BJ (cell line): ENCODE measurements around the gene SIGLECL1. TPM values are rescaled to one million over a fixed set of nuclear protein-coding genes. Genes with fewer than 3 reads are reported as not detected.

ENCODE experiments used
- CTCF ChIA-PET: fragments of 350-600 bp; formaldehyde crosslinking; extraction: SDS; loops from one replicate; lab custom pipeline; 2021; ENCODE audit warnings: antibody characterized with exemption, inconsistent platforms; lab: Yijun Ruan, JAX
- POLR2A ChIA-PET: fragments of 300-600 bp; sonication (Branson Sonifier 250); formaldehyde crosslinking; extraction: SDS; loops from one replicate; lab custom pipeline; 2021; ENCODE audit warnings: antibody characterized with exemption; lab: Charles Lee
- DNase-seq: peaks from one replicate; pipeline ENCODE4 v3.0.0-alpha.2; 2011; ENCODE audit warnings: low read depth
- H3K27me3 ChIP-seq: 2 replicates; pipeline ENCODE4 v1.6.0; 2011; ENCODE audit warnings: low read length; ENCODE audit not compliant: control insufficient read depth, insufficient read depth
- H3K36me3 ChIP-seq: 2 replicates; pipeline ENCODE4 v1.5.1; 2011; ENCODE audit warnings: low read length; ENCODE audit not compliant: control insufficient read depth, insufficient read depth
- H3K4me3 ChIP-seq: 2 replicates; pipeline ENCODE4 v1.5.1; 2011; ENCODE audit warnings: low read depth, mild to moderate bottlenecking, control low read depth, low read length
- polyA plus RNA-seq: library from polyadenylated mRNA; depleted of rRNA; stranded (reverse); fragments of >200 nt; gene quantifications from 2 replicates; pipeline ENCODE4 v1.2.3, GENCODE V29; 2011
- TF ChIP-seq, protein P1 (sequence below): IDR thresholded peaks from 2 replicates; pipeline ENCODE4 v1.5.1; 2011; ENCODE audit warnings: low read depth, mild to moderate bottlenecking, control low read depth, inconsistent platforms, low read length, moderate library complexity; ENCODE audit not compliant: insufficient read depth

SIGLECL1 gene
- polyA plus RNA-seq, 1 experiment = not detected

DNA sequence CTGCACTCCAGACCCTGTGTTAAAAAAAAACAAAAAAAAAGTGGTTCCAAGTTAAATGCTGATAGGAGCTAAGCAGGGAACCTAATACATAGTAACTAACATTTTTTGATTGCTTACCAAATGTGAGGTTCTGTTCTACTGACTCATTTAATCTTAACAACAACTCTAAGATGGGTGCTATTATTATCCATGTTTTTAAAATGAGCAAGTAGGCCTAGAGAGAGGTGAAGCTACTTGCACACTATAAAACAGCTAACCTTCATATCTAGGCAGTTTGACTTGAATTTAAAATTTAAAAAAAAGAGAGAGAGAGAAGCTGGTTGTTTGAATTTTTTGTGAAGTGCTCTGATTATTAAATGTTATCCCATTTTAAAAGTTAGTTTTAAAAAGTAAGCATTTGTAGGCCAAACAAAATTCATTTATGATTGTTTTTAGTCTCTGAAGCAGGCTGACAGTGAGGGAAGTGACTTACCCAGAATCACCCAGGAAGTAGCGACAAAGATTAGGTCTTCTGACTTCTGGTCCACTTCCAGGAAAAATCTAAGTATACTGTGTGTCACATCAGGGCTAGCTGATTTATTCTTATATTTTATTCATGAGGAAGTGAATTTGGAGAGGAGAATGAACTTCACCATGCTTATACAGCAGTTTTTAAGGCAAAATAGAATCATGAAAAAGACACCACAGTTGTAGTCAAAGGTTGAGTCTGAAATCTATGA is 2.4 kb downstream of the SIGLECL1 start:
- CTCF ChIA-PET = no interaction called here

DNA sequence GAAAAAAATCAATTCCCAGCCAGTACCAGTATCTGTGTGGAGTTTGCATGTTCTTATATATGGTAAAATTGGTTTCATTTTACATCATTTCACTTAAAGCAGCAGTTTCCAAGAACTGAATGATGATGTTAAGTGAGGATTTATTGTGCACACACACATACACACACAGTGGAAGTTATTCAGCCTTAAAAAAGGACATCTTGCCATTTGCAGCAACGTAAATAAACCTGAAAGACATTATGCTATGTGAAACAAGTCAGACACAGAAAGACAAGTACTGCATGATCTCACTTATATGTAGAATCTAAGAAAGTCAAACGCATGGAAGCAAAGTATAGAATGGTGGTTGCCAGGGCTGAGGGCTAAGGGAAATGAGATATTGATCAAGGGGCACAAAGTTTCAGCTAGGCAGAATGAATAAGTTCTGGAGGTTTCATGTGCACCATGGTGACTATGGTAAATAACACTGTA is 5.3 kb downstream of the SIGLECL1 start:
- POLR2A ChIA-PET = no interaction called here
- Histone ChIP-seq H3K36me3 (no peaks in the 10 kb centered on the region), H3K27me3 (no peaks in the 10 kb centered on the region), H3K4me3 (no peak overlapping the region)
- CTCF ChIA-PET = no interaction called here
- TF ChIP-seq, protein P1, sequence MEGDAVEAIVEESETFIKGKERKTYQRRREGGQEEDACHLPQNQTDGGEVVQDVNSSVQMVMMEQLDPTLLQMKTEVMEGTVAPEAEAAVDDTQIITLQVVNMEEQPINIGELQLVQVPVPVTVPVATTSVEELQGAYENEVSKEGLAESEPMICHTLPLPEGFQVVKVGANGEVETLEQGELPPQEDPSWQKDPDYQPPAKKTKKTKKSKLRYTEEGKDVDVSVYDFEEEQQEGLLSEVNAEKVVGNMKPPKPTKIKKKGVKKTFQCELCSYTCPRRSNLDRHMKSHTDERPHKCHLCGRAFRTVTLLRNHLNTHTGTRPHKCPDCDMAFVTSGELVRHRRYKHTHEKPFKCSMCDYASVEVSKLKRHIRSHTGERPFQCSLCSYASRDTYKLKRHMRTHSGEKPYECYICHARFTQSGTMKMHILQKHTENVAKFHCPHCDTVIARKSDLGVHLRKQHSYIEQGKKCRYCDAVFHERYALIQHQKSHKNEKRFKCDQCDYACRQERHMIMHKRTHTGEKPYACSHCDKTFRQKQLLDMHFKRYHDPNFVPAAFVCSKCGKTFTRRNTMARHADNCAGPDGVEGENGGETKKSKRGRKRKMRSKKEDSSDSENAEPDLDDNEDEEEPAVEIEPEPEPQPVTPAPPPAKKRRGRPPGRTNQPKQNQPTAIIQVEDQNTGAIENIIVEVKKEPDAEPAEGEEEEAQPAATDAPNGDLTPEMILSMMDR = no peak
- DNase-seq = no peak

More for the DNA sequence above, 2.4 kb downstream of the SIGLECL1 start:
- POLR2A ChIA-PET = no interaction called here
- DNase-seq = no peak
- no peak overlapping the region for H3K4me3 ChIP-seq
- H3K27me3 ChIP-seq = no peaks in the 10 kb centered on the region
- H3K36me3 ChIP-seq = no peaks in the 10 kb centered on the region
- TF ChIP-seq, protein P1 = no peak

DNA sequence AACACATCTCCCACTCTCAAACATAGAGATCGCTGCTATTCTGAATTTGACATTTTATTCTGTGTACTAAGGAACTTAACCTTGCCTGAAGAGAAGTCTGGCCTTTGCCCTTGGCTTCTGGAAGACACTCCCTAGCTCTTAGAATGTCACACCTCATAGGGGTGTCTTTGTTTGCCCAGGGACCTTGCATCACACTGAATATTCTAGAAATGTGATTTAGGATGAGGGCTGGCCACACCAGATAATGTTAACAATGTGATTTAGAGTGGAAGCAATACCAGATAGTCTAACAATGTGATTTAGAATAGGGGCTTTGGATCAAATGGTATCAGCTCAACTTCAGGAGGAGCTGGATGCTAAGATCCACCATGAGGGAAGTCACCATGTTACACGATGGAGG is 6.6 kb downstream of the SIGLECL1 start:
- H3K27me3 ChIP-seq = no peaks in the 10 kb centered on the region
- no peaks in the 10 kb centered on the region for H3K36me3 ChIP-seq
- no peak for DNase-seq
- ChIA-PET CTCF (no interaction called here), POLR2A (no interaction called here)
- TF ChIP-seq, protein P1 = no peak
- H3K4me3 ChIP-seq = no peak overlapping the region

DNA sequence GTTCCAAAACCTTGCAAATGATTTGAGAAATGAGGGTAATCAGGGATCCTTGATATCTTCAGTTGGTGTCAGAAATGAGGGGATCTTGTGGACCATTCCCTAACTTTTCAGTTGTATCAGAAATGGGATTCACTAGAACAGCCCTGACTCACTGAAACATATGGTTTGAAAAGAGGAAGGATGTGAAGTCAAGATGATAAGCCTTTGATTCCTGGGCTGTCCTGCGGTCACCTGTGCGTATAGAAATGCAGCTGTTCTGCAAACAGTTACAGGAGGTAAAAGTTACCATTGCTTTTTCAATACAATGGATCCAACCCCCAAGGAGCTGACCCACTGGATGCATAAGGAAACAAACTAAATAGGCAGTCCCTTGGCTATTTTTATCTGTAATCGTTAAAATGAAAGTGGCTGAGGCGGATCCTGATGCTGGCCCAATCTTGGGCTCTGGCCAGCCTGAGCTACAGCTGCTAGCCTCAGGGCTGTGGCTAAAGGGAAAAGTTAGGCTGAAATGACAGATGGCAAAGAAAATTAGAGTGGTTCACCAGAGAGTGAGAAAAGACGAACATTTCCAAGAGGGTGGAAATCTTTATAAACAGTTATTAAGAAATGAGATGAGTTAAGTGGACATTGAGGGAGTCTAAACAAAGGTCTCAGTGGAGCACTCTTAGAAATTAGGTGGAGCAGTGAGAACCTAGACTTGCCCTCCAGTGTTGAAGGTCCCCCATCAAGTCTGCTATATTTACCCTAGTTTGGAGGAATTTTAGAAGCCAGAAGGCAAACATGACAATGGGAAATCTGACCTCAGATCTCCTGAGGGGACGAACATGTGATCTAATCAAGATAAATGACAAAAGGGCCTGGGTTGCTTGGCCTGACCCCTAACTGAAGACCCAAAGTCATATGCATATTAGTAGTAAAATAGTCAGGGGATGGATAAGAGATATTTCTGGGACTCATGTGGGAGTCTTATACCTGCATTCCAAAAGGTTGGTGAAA is 7.6 kb downstream of the SIGLECL1 start:
- CTCF ChIA-PET = no interaction called here
- no peaks in the 10 kb centered on the region for H3K27me3 ChIP-seq
- no peak for DNase-seq
- H3K36me3 ChIP-seq = no peaks in the 10 kb centered on the region
- TF ChIP-seq, protein P1 = no peak
- no peak overlapping the region for H3K4me3 ChIP-seq
- POLR2A ChIA-PET = no interaction called here
